BLaER1 (cell line): ENCODE measurements around the gene SLC25A21.

ENCODE experiments used
- H3K27ac ChIP-seq: shearing (Covaris generic); formaldehyde crosslinking; 2 replicates; pipeline ENCODE4 v1.8.1; 2022
- H3K27me3 ChIP-seq: shearing (Covaris generic); formaldehyde crosslinking; 2 replicates; pipeline ENCODE4 v1.8.1; 2022
- H3K36me3 ChIP-seq: shearing (Covaris generic); formaldehyde crosslinking; 2 replicates; pipeline ENCODE4 v1.8.1; 2022
- H3K4me1 ChIP-seq: shearing (Covaris generic); formaldehyde crosslinking; 2 replicates; pipeline ENCODE4 v1.8.1; 2022
- H3K4me2 ChIP-seq: shearing (Covaris generic); formaldehyde crosslinking; 2 replicates; pipeline ENCODE4 v1.8.1; 2022
- H3K4me3 ChIP-seq: shearing (Covaris generic); formaldehyde crosslinking; 2 replicates; pipeline ENCODE4 v1.8.1; 2022
- H3K9ac ChIP-seq: shearing (Covaris generic); formaldehyde crosslinking; 2 replicates; pipeline ENCODE4 v1.8.1; 2022
- H3K9me3 ChIP-seq: shearing (Covaris generic); formaldehyde crosslinking; 2 replicates; pipeline ENCODE4 v1.8.1; 2022
- H4K20me1 ChIP-seq: shearing (Covaris generic); formaldehyde crosslinking; 2 replicates; pipeline ENCODE4 v1.8.1; 2022
- Cebpa-rat ChIP-seq: shearing (Covaris generic); IDR thresholded peaks from 2 replicates; pipeline ENCODE4 v1.8.1; 2022

The SLC25A21 gene

DNA sequence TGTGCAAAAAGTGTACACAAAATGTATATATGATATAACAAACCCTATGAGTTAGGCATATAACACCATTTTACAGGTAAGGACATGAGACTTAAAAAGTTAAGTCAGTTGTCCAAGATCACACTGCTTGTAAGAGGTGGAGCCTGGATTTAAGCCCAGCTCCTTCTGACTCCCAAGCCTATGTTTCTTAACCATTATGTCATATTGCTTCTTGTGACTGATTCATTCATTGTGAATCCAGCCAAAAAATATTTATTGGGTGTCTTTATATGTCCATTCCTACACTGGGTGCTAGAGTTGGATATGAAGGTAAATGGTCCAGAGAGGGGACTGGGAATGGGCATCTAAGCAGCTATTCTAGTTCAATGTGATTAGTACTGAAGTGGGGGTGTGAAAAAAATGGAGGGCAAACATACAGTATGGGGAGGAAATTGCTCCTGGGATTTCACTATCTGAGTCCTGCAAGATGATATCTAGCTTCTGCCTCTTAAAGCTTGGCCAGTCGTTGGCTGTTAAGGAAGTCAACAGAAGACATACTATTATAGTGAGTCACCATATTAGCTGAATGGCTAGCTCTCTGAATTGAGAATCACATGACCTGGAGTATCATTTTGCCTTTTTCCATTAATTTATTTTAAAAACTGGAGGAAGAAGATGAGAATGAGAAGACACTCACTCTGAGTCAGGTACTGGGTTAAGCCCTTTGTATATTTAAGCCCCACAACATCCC lies 481.9 kb downstream of the SLC25A21 start:
- H3K4me2 ChIP-seq: no peak overlapping the region
- H3K4me1 ChIP-seq: no peaks in the 10 kb centered on the region
- no peak overlapping the region for H3K9ac ChIP-seq
- H3K27me3 ChIP-seq: no peaks in the 10 kb centered on the region
- no peak for TF ChIP-seq Cebpa-rat
- H4K20me1 ChIP-seq: no peaks in the 10 kb centered on the region
- H3K9me3 ChIP-seq: no peaks in the 10 kb centered on the region
- no peak overlapping the region for H3K27ac ChIP-seq
- H3K36me3 ChIP-seq: no peaks in the 10 kb centered on the region
- H3K4me3 ChIP-seq: no peak overlapping the region

DNA sequence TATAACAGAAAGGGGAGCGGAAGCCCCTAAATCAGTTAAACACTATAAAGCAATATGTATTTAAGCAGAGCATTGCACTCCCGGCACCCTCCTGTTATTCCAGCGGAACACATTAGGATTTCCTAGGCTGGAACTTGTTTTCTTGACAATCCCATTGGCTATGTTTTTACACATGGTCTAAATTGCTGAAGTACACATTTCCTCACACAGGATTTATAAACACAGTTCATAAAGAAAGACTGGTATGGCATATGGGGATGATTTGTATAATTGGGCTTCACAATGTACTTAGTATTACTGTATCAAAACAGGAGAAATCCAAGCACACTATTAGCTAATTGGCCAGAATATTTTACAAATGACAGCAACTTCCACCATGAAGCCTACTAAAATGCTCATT lies 487.5 kb downstream of the SLC25A21 start:
- Histone ChIP-seq H3K4me3 (no peak overlapping the region), H3K27ac (no peak overlapping the region), H3K4me1 (no peaks in the 10 kb centered on the region), H3K9ac (no peak overlapping the region), H3K27me3 (no peaks in the 10 kb centered on the region), H3K9me3 (no peaks in the 10 kb centered on the region), H3K4me2 (no peak overlapping the region), H4K20me1 (no peaks in the 10 kb centered on the region), H3K36me3 (no peaks in the 10 kb centered on the region)
- no peak for TF ChIP-seq Cebpa-rat

DNA sequence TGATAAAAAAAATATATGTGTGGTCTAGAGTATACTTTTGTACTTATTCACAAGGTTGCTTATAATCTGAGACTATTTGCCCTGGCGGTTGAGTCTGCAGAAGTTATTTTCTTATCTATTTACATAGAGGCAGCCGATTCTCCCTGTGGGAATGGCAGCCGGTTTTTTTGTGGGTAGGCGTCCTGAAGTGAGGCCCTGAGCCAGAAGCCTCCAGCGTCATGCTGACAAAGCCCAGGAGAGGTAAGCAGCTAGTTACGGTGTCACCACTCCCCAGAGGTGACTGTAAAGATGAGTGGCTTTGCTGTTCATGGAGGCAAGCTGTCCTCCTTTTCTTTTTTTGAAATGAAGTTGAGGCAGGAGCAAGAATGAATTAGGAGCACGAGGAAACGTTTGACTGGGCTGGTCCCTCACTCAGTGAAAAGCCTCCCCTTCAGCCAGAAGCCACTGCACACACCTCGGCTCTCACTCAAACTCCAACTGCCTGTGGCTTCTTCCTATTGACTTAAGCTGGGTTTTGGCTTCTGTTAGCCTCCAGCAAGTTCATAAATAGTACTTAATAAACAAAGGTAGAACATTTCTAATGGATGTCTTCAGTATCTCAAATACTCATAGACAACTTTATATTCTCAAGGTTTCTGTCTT lies 489.2 kb downstream of the SLC25A21 start:
- TF ChIP-seq Cebpa-rat: no peak
- H3K4me3 ChIP-seq: no peak overlapping the region
- no peaks in the 10 kb centered on the region for H4K20me1 ChIP-seq
- H3K4me2 ChIP-seq: no peak overlapping the region
- H3K27ac ChIP-seq: no peak overlapping the region
- no peaks in the 10 kb centered on the region for H3K9me3 ChIP-seq
- H3K27me3 ChIP-seq: no peaks in the 10 kb centered on the region
- no peaks in the 10 kb centered on the region for H3K36me3 ChIP-seq
- H3K4me1 ChIP-seq: peaks cover 1% of the 10 kb centered on the region; the same call in 1 of the 2 replicates
- no peak overlapping the region for H3K9ac ChIP-seq

DNA sequence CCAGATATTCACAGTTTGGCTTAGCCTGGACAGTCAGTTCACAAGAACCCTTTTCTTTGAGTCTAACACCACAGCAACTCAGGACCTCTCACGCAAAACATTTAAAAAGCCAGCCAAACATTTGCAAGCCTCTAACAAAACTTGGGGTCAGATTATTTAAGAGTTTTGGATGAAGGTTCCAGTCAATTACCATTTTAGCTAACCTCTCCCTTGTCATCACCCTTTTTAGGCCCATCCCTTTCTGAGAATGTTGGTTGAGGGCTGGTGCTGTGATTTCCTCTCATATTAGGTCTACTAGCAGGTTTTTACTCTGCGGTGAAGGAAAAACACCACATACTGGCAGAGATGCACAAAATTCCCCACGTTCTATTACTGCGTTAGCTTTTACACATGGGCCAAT lies 490.1 kb downstream of the SLC25A21 start:
- no peak overlapping the region for H3K4me2 ChIP-seq
- H3K9me3 ChIP-seq: no peaks in the 10 kb centered on the region
- no peaks in the 10 kb centered on the region for H3K27me3 ChIP-seq
- H3K27ac ChIP-seq: no peak overlapping the region
- no peak overlapping the region for H3K4me3 ChIP-seq
- TF ChIP-seq Cebpa-rat: no peak
- H3K4me1 ChIP-seq: peaks cover 6% of the 10 kb centered on the region; the same call in 1 of the 2 replicates
- no peaks in the 10 kb centered on the region for H4K20me1 ChIP-seq
- no peak overlapping the region for H3K9ac ChIP-seq
- H3K36me3 ChIP-seq: no peaks in the 10 kb centered on the region

DNA sequence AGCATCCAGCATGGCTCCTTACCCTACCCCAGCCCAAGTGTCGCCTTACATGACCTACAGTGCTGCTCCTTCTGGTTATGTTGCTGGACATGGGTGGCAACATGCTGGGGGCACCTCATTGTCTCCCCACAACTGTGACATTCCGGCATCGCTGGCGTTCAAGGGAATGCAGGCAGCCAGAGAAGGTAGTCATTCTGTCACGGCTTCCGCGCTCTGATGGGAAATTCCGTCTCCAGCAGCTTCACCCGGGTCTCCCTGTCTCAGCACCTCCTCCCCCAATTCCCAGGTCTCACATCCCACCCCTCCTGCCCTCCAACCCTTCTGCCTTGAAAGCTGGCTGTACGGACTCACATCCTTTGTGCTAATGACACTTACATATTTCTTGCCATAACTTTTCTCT lies 496.2 kb downstream of the SLC25A21 start:
- H3K4me2 ChIP-seq: no peak overlapping the region
- H3K4me1 ChIP-seq: peaks cover 6% of the 10 kb centered on the region; the same call in 1 of the 2 replicates
- no peak for TF ChIP-seq Cebpa-rat
- no peak overlapping the region for H3K27ac ChIP-seq
- no peak overlapping the region for H3K9ac ChIP-seq
- H3K9me3 ChIP-seq: no peaks in the 10 kb centered on the region
- no peaks in the 10 kb centered on the region for H4K20me1 ChIP-seq
- H3K36me3 ChIP-seq: no peaks in the 10 kb centered on the region
- no peaks in the 10 kb centered on the region for H3K27me3 ChIP-seq
- H3K4me3 ChIP-seq: no peak overlapping the region

DNA sequence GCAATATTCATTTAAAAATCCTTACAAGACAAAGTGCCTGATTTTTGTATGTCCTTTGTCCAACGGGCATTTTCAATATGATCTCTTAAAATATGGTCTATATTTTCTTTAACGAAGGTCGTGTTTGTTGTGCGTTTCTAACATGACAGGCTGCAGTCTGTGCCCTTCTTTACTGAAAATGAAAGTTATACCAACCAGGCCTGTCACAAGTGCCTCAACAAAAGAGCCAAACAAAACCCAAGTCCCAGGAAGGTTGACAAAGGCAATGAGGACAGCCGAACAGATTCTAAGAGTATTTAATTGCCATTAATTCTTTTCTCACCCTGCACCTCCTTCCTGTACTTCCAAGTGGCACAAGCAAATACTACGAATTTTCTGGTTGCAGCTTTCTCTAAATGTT lies 496.8 kb downstream of the SLC25A21 start:
- H3K27me3 ChIP-seq: no peaks in the 10 kb centered on the region
- H3K4me1 ChIP-seq: peaks cover 6% of the 10 kb centered on the region; the same call in 1 of the 2 replicates
- no peak for TF ChIP-seq Cebpa-rat
- H3K9me3 ChIP-seq: no peaks in the 10 kb centered on the region
- H3K9ac ChIP-seq: no peak overlapping the region
- H3K36me3 ChIP-seq: no peaks in the 10 kb centered on the region
- no peak overlapping the region for H3K4me3 ChIP-seq
- no peak overlapping the region for H3K27ac ChIP-seq
- no peaks in the 10 kb centered on the region for H4K20me1 ChIP-seq
- no peak overlapping the region for H3K4me2 ChIP-seq

DNA sequence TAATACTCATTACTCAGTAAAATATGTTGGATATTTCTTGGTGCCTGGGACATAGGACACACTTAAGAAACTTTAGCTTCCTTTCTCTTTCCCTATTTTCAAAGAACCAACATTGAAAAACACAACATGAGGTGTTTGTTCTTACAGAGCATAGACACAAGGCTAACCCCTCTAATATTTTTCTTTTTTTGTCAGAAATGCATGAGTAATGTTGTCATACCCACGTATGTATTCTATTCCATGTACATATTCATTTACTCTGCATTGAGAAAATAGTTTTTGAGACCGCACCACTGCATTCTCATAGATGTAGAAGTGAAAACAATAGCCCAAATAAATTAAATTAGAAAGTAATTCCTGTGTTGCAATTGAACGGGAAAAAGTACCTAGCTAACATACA lies 497.7 kb downstream of the SLC25A21 start:
- no peaks in the 10 kb centered on the region for H3K36me3 ChIP-seq
- no peak overlapping the region for H3K27ac ChIP-seq
- peaks cover 6% of the 10 kb centered on the region; the same call in 1 of the 2 replicates for H3K4me1 ChIP-seq
- H3K4me3 ChIP-seq: no peak overlapping the region
- H3K9ac ChIP-seq: no peak overlapping the region
- H4K20me1 ChIP-seq: no peaks in the 10 kb centered on the region
- no peak for TF ChIP-seq Cebpa-rat
- no peaks in the 10 kb centered on the region for H3K27me3 ChIP-seq
- H3K9me3 ChIP-seq: no peaks in the 10 kb centered on the region
- H3K4me2 ChIP-seq: no peak overlapping the region

DNA sequence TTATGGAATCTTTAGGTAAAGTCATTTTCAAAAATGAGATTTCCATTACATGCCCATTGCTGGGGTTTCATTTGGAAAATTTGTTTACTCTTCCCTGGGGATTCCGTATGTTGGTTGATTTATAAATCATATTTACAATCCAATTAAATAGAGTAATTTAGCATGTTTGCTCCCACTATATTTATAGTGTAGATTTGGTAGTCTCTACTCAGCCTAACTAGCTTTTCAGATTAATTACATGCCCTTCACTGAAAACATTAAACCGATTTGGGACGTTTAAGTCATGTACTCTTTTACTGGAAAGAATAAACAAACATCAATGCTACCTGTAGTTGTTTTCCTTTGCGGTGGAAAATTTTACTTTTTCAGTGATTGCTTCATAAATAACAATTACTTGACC lies 500.3 kb downstream of the SLC25A21 start:
- no peak for TF ChIP-seq Cebpa-rat
- no peaks in the 10 kb centered on the region for H3K9me3 ChIP-seq
- H3K27ac ChIP-seq: no peak overlapping the region
- H3K27me3 ChIP-seq: no peaks in the 10 kb centered on the region
- no peaks in the 10 kb centered on the region for H3K4me1 ChIP-seq
- H3K4me3 ChIP-seq: no peak overlapping the region
- no peaks in the 10 kb centered on the region for H4K20me1 ChIP-seq
- H3K36me3 ChIP-seq: no peaks in the 10 kb centered on the region
- H3K4me2 ChIP-seq: no peak overlapping the region
- H3K9ac ChIP-seq: no peak overlapping the region

DNA sequence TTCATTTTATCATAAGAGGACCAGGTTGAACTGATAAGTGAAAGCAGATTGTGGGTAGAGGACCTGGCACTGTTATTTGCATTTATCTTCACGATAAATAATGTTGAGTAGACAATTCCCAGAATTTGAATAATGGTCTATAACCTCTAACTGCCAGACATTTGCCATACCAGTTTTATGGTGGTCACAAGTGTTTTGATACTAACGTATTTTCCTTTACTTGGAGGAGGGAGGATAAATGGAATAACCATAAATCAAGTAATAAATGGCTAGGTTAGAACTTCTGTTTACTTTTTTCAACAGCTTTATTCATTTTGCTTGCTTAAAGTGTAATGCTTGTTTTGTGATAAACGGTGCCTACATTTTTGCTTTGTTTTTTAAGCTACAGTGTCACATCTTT lies 501.3 kb downstream of the SLC25A21 start:
- Histone ChIP-seq H3K36me3 (peaks cover 7% of the 10 kb centered on the region; the same call in 1 of the 2 replicates), H3K27ac (no peak overlapping the region), H3K4me1 (no peaks in the 10 kb centered on the region), H3K9ac (no peak overlapping the region), H3K9me3 (peaks cover 9% of the 10 kb centered on the region), H4K20me1 (no peaks in the 10 kb centered on the region), H3K4me2 (no peak overlapping the region), H3K27me3 (no peaks in the 10 kb centered on the region), H3K4me3 (no peak overlapping the region)
- TF ChIP-seq Cebpa-rat: no peak

DNA sequence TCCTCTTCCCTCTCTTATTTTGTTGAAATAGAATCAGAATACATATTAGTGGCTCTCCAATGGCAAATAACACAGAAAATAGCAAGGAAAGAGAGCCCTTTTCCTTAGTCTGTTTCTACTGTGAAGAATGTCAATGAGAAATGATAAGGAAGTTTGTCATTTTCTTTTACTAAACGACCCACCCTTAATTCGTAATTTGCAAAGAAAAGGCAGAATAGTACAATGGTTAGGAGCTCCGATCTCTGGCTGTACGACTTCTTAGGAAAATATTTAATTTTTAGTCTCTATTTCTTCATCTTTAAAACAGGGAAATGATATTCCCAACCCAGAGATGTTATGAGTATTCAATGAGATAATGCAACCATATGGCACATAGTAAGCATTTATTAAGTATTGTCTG lies 504.7 kb downstream of the SLC25A21 start:
- no peak for TF ChIP-seq Cebpa-rat
- Histone ChIP-seq H3K4me1 (0 out of 2 replicates have a peak, but pooled peaks cover 6% of the 10 kb centered on the region), H3K9me3 (peaks cover 26% of the 10 kb centered on the region), H3K9ac (no peak overlapping the region), H4K20me1 (no peaks in the 10 kb centered on the region), H3K27me3 (peaks cover under 1% of the 10 kb centered on the region), H3K27ac (no peak overlapping the region), H3K4me2 (no peak overlapping the region), H3K4me3 (no peak overlapping the region), H3K36me3 (peaks cover 9% of the 10 kb centered on the region; the same call in 1 of the 2 replicates)
